HCT116 (cell line): ENCODE results near the gene ADARB1. TPM values are rescaled to one million over a fixed set of nuclear protein-coding genes. Genes with fewer than 3 reads are reported as not detected.

Source experiments
- ATAC-seq: fragments of 200-7000 bp; cut with Tn5 transposase; 2 replicates; pipeline ENCODE4 v1.9.1; 2020; ENCODE audit warnings: mild to moderate bottlenecking, moderate library complexity
- BruUV-seq: library from RNA; stranded (reverse); fragments of 400-500 nt; replicated peaks from 2 replicates; lab custom pipeline; 2021; lab: Mats Ljungman, UMichigan
- CTCF ChIA-PET: fragments of 300-600 bp; sonication (Branson Sonifier 250); formaldehyde crosslinking; loops from one replicate; lab custom pipeline; 2021; ENCODE audit warnings: antibody characterized with exemption; lab: Charles Lee
- POLR2A ChIA-PET: fragments of 300-600, 350-600 bp; sonication (Branson Sonifier 250); formaldehyde crosslinking; loops from one replicate; lab custom pipeline; 2021; ENCODE audit warnings: antibody characterized with exemption; lab: Charles Lee
- RAD21 ChIA-PET, 2 experiments: fragments of 300-600 bp; sonication (Branson Sonifier 250); formaldehyde crosslinking; loops; one replicate each; lab custom pipeline; 2023; ENCODE audit warnings: low total read pairs in 2 of 2; ENCODE audit not compliant: uncharacterized antibody in 2 of 2, unreplicated experiment in 2 of 2, low non-redundant PET in 1 of 2; lab: Charles Lee
- DNase-seq: peaks from one replicate; pipeline ENCODE4 v3.0.0-alpha.2; 2010; ENCODE audit warnings: low read depth, low spot score
- H2AFZ ChIP-seq: fragments of 200-600 bp; shearing (Covaris generic), sonication (generic); 2 replicates; pipeline ENCODE4 v1.6.1; 2017; ENCODE audit warnings: low read depth, mixed run types, mixed read lengths, antibody characterized with exemption, low read length; ENCODE audit not compliant: poor library complexity, severe bottlenecking
- H3K27ac ChIP-seq: 2 replicates; pipeline ENCODE4 v1.5.1; 2012; ENCODE audit warnings: low read depth, low read length
- H3K27me3 ChIP-seq: fragments of 200-600 bp; sonication (generic); 2 replicates; pipeline ENCODE4 v1.6.1; 2016; ENCODE audit warnings: mixed run types, low read length, mixed read lengths; ENCODE audit not compliant: insufficient read depth
- H3K36me3 ChIP-seq, 2 experiments: fragments of 200-500 bp in 1 of 2; fragments of 200-600 bp in 1 of 2; sonication (Bioruptor generic) in 1 of 2; sonication (generic) in 1 of 2; 2 replicates each; pipeline versions ENCODE4 v1.5.1 to v1.6.1; 2014 to 2016; ENCODE audit warnings: low read length in 2 of 2, inconsistent platforms in 1 of 2, mixed read lengths in 1 of 2, mixed run types in 1 of 2; ENCODE audit not compliant: insufficient read depth in 2 of 2, control insufficient read depth in 1 of 2
- H3K4me1 ChIP-seq, 2 experiments: fragments of 200-600 bp in 1 of 2; sonication (generic) in 1 of 2; 2 replicates each; pipeline versions ENCODE4 v1.5.1 to v1.6.1; 2012 to 2017; ENCODE audit warnings: low read length in 2 of 2, inconsistent platforms in 1 of 2, mild to moderate bottlenecking in 1 of 2, mixed read lengths in 1 of 2, mixed run types in 1 of 2, moderate library complexity in 1 of 2; ENCODE audit not compliant: insufficient read depth in 2 of 2, control insufficient read depth in 1 of 2
- H3K4me2 ChIP-seq: fragments of 200-600 bp; sonication (generic); 2 replicates; pipeline ENCODE4 v1.6.1; 2017; ENCODE audit warnings: mixed run types, low read length, mixed read lengths
- H3K4me3 ChIP-seq, 2 experiments: fragments of 200-600 bp in 1 of 2; sonication (generic) in 1 of 2; replicated peaks in 1 of 2; 2 replicates each; pipeline ENCODE4 v1.5.1; 2011 to 2016; ENCODE audit warnings: low read length in 2 of 2, control low read depth in 1 of 2, low read depth in 1 of 2, mild to moderate bottlenecking in 1 of 2, mixed read lengths in 1 of 2, mixed run types in 1 of 2
- H3K79me2 ChIP-seq: fragments of 200-600 bp; sonication (generic); 2 replicates; pipeline ENCODE4 v1.6.1; 2017; ENCODE audit warnings: mild to moderate bottlenecking, mixed run types, low read length, moderate library complexity, mixed read lengths; ENCODE audit not compliant: insufficient read depth
- H3K9ac ChIP-seq: fragments of 200-600 bp; sonication (generic); 2 replicates; pipeline ENCODE4 v1.6.1; 2016; ENCODE audit warnings: low read length, mixed read lengths
- H3K9me2 ChIP-seq: fragments of 200-600 bp; sonication (generic), shearing (Covaris generic); 2 replicates; pipeline ENCODE4 v1.6.1; 2017; ENCODE audit warnings: mixed run types, mild to moderate bottlenecking, moderate library complexity; ENCODE audit not compliant: insufficient read depth
- H3K9me3 ChIP-seq, 2 experiments: fragments of 200-500 bp in 1 of 2; fragments of 200-600 bp in 1 of 2; sonication (Bioruptor generic) in 1 of 2; sonication (generic) in 1 of 2; 2 replicates each; pipeline ENCODE4 v1.6.1; 2014 to 2017; ENCODE audit warnings: low read length in 2 of 2, mixed read lengths in 2 of 2, inconsistent platforms in 1 of 2, low read depth in 1 of 2, mild to moderate bottlenecking in 1 of 2, mixed run types in 1 of 2, moderate library complexity in 1 of 2; ENCODE audit not compliant: control insufficient read depth in 1 of 2, insufficient read depth in 1 of 2
- H4K20me1 ChIP-seq: fragments of 200-600 bp; sonication (generic), shearing (Covaris generic); 2 replicates; pipeline ENCODE4 v1.6.1; 2017; ENCODE audit warnings: mixed run types, mild to moderate bottlenecking, moderate library complexity; ENCODE audit not compliant: insufficient read depth
- CBX3 ChIP-seq: IDR thresholded peaks from 2 replicates; pipeline ENCODE4 v1.6.1; 2012; ENCODE audit warnings: low read depth
- CEBPB ChIP-seq: IDR thresholded peaks from 2 replicates; pipeline ENCODE4 v1.6.1; 2012; ENCODE audit warnings: low read depth
- EZH2 ChIP-seq: fragments of 200-600 bp; sonication (generic); IDR thresholded peaks from 2 replicates; pipeline ENCODE4 v1.6.1; 2017; ENCODE audit warnings: antibody characterized with exemption, mixed run types
- FOSL1 ChIP-seq: IDR thresholded peaks from 2 replicates; pipeline ENCODE4 v1.6.1; 2012; ENCODE audit warnings: low read depth
- MAX ChIP-seq: IDR thresholded peaks from 2 replicates; pipeline ENCODE4 v1.6.1; 2012
- RAD21 ChIP-seq: IDR thresholded peaks from 2 replicates; pipeline ENCODE4 v1.6.1; 2012; ENCODE audit warnings: low read depth, mild to moderate bottlenecking
- SIN3A ChIP-seq: IDR thresholded peaks from 2 replicates; pipeline ENCODE4 v1.6.1; 2012; ENCODE audit warnings: low read depth
- SP1 ChIP-seq: IDR thresholded peaks from 2 replicates; pipeline ENCODE4 v1.6.1; 2012; ENCODE audit warnings: low read depth
- TCF7L2 ChIP-seq: IDR thresholded peaks from 2 replicates; pipeline ENCODE4 v1.7.0; 2011; ENCODE audit warnings: borderline replicate concordance, inconsistent platforms; ENCODE audit not compliant: insufficient read depth, insufficient read length; ENCODE audit errors: extremely low read depth
- YY1 ChIP-seq: IDR thresholded peaks from 2 replicates; pipeline ENCODE4 v1.6.1; 2011; ENCODE audit warnings: low read length, low read depth, moderate library complexity, mild to moderate bottlenecking; ENCODE audit not compliant: insufficient replicate concordance; ENCODE audit errors: extremely low read depth
- ZBTB33 ChIP-seq: IDR thresholded peaks from 2 replicates; pipeline ENCODE4 v1.6.1; 2011; ENCODE audit warnings: mild to moderate bottlenecking, low read length, moderate library complexity; ENCODE audit not compliant: insufficient replicate concordance; ENCODE audit errors: extremely low read depth
- ZFX ChIP-seq: fragments of 450-650 bp; IDR thresholded peaks from 2 replicates; pipeline ENCODE4 v1.6.1; 2017
- ZNF274 ChIP-seq: fragments of 200-500 bp; sonication (Bioruptor generic); IDR thresholded peaks from 2 replicates; pipeline ENCODE4 v1.6.1; 2014; ENCODE audit warnings: mild to moderate bottlenecking, low read depth, low read length, inconsistent platforms
- intact Hi-C: fragments of 100-400 bp; cut with micrococcal nuclease; formaldehyde crosslinking; loops from 2 replicates; pipeline ENCODE4 v1.10.0; 2022
- total RNA-seq: library from RNA; stranded (reverse); gene quantifications from one replicate; pipeline ENCODE4 v1.2.1, GENCODE V29; 2021; ENCODE audit not compliant: unreplicated experiment

ADARB1 gene
- total RNA-seq, 1 experiment from 2014 or later, result 13.5 TPM

GRCh38 chr21:45117314-45117713 lies 42.9 kb downstream of the ADARB1 start:
- H3K36me3 ChIP-seq, result no peaks in the 10 kb centered on the region

More at GRCh38 chr21:45117314-45117713, 42.9 kb downstream of the ADARB1 start:
- TF ChIP-seq SP1 (no peak), CEBPB (no peak), ZBTB33 (no peak), RAD21 (no peak), EZH2 (no peak), MAX (no peak), TCF7L2 (no peak), ZNF274 (no peak), SIN3A (no peak), CBX3 (no peak), ZFX (no peak), FOSL1 (no peak), YY1 (no peak)
- TF ChIP-seq, all 23 proteins: peak for 0
- intact Hi-C loops, result no loop called here
- no peaks in the 10 kb centered on the region for H3K27me3 ChIP-seq
- POLR2A ChIA-PET, result no interaction called here
- no peaks in the 10 kb centered on the region for H3K9me3 ChIP-seq
- BruUV-seq, result no TSS peak
- H3K27ac ChIP-seq, result no peak overlapping the region
- no peaks in the 10 kb centered on the region for H3K9me2 ChIP-seq
- no peak overlapping the region for H2AFZ ChIP-seq
- DNase-seq (no peak), ATAC-seq (no peak)
- H3K4me3 ChIP-seq, result no peak overlapping the region
- no peak overlapping the region for H3K4me2 ChIP-seq
- H4K20me1 ChIP-seq, result no peaks in the 10 kb centered on the region
- RAD21 ChIA-PET, result no interaction called here
- CTCF ChIA-PET, result interaction anchor here (0.9 to 1.5 kb wide), 3 partner anchors 12 to 21 kb away, joined by 3 to 4 read pairs (median 3); no protein-coding TSS in a partner anchor
- H3K9ac ChIP-seq, result no peak overlapping the region
- H3K4me1 ChIP-seq, result no peaks in the 10 kb centered on the region
- no peaks in the 10 kb centered on the region for H3K79me2 ChIP-seq
